HCT116 (cell line): ENCODE measurements around the gene CAMK1D. TPM values are rescaled to one million over a fixed set of nuclear protein-coding genes. Genes with fewer than 3 reads are reported as not detected.

Experiments used
- ATAC-seq: fragments of 200-7000 bp; cut with Tn5 transposase; 2 replicates; pipeline ENCODE4 v1.9.1; 2020; ENCODE audit warnings: mild to moderate bottlenecking, moderate library complexity
- BruUV-seq: library from RNA; stranded (reverse); fragments of 400-500 nt; replicated peaks from 2 replicates; lab custom pipeline; 2021; lab: Mats Ljungman, UMichigan
- CTCF ChIA-PET: fragments of 300-600 bp; sonication (Branson Sonifier 250); formaldehyde crosslinking; loops from one replicate; lab custom pipeline; 2021; ENCODE audit warnings: antibody characterized with exemption; lab: Charles Lee
- POLR2A ChIA-PET: fragments of 300-600, 350-600 bp; sonication (Branson Sonifier 250); formaldehyde crosslinking; loops from one replicate; lab custom pipeline; 2021; ENCODE audit warnings: antibody characterized with exemption; lab: Charles Lee
- RAD21 ChIA-PET, 2 experiments: fragments of 300-600 bp; sonication (Branson Sonifier 250); formaldehyde crosslinking; loops; one replicate each; lab custom pipeline; 2023; ENCODE audit warnings: low total read pairs in 2 of 2; ENCODE audit not compliant: uncharacterized antibody in 2 of 2, unreplicated experiment in 2 of 2, low non-redundant PET in 1 of 2; lab: Charles Lee
- DNase-seq: peaks from one replicate; pipeline ENCODE4 v3.0.0-alpha.2; 2010; ENCODE audit warnings: low read depth, low spot score
- H2AFZ ChIP-seq: fragments of 200-600 bp; shearing (Covaris generic), sonication (generic); 2 replicates; pipeline ENCODE4 v1.6.1; 2017; ENCODE audit warnings: low read depth, mixed run types, mixed read lengths, antibody characterized with exemption, low read length; ENCODE audit not compliant: poor library complexity, severe bottlenecking
- H3K27ac ChIP-seq: 2 replicates; pipeline ENCODE4 v1.5.1; 2012; ENCODE audit warnings: low read depth, low read length
- H3K27me3 ChIP-seq: fragments of 200-600 bp; sonication (generic); 2 replicates; pipeline ENCODE4 v1.6.1; 2016; ENCODE audit warnings: mixed run types, low read length, mixed read lengths; ENCODE audit not compliant: insufficient read depth
- H3K36me3 ChIP-seq, 2 experiments: fragments of 200-500 bp in 1 of 2; fragments of 200-600 bp in 1 of 2; sonication (Bioruptor generic) in 1 of 2; sonication (generic) in 1 of 2; 2 replicates each; pipeline versions ENCODE4 v1.5.1 to v1.6.1; 2014 to 2016; ENCODE audit warnings: low read length in 2 of 2, inconsistent platforms in 1 of 2, mixed read lengths in 1 of 2, mixed run types in 1 of 2; ENCODE audit not compliant: insufficient read depth in 2 of 2, control insufficient read depth in 1 of 2
- H3K4me1 ChIP-seq, 2 experiments: fragments of 200-600 bp in 1 of 2; sonication (generic) in 1 of 2; 2 replicates each; pipeline versions ENCODE4 v1.5.1 to v1.6.1; 2012 to 2017; ENCODE audit warnings: low read length in 2 of 2, inconsistent platforms in 1 of 2, mild to moderate bottlenecking in 1 of 2, mixed read lengths in 1 of 2, mixed run types in 1 of 2, moderate library complexity in 1 of 2; ENCODE audit not compliant: insufficient read depth in 2 of 2, control insufficient read depth in 1 of 2
- H3K4me2 ChIP-seq: fragments of 200-600 bp; sonication (generic); 2 replicates; pipeline ENCODE4 v1.6.1; 2017; ENCODE audit warnings: mixed run types, low read length, mixed read lengths
- H3K4me3 ChIP-seq, 2 experiments: fragments of 200-600 bp in 1 of 2; sonication (generic) in 1 of 2; replicated peaks in 1 of 2; 2 replicates each; pipeline ENCODE4 v1.5.1; 2011 to 2016; ENCODE audit warnings: low read length in 2 of 2, control low read depth in 1 of 2, low read depth in 1 of 2, mild to moderate bottlenecking in 1 of 2, mixed read lengths in 1 of 2, mixed run types in 1 of 2
- H3K79me2 ChIP-seq: fragments of 200-600 bp; sonication (generic); 2 replicates; pipeline ENCODE4 v1.6.1; 2017; ENCODE audit warnings: mild to moderate bottlenecking, mixed run types, low read length, moderate library complexity, mixed read lengths; ENCODE audit not compliant: insufficient read depth
- H3K9ac ChIP-seq: fragments of 200-600 bp; sonication (generic); 2 replicates; pipeline ENCODE4 v1.6.1; 2016; ENCODE audit warnings: low read length, mixed read lengths
- H3K9me2 ChIP-seq: fragments of 200-600 bp; sonication (generic), shearing (Covaris generic); 2 replicates; pipeline ENCODE4 v1.6.1; 2017; ENCODE audit warnings: mixed run types, mild to moderate bottlenecking, moderate library complexity; ENCODE audit not compliant: insufficient read depth
- H3K9me3 ChIP-seq, 2 experiments: fragments of 200-500 bp in 1 of 2; fragments of 200-600 bp in 1 of 2; sonication (Bioruptor generic) in 1 of 2; sonication (generic) in 1 of 2; 2 replicates each; pipeline ENCODE4 v1.6.1; 2014 to 2017; ENCODE audit warnings: low read length in 2 of 2, mixed read lengths in 2 of 2, inconsistent platforms in 1 of 2, low read depth in 1 of 2, mild to moderate bottlenecking in 1 of 2, mixed run types in 1 of 2, moderate library complexity in 1 of 2; ENCODE audit not compliant: control insufficient read depth in 1 of 2, insufficient read depth in 1 of 2
- H4K20me1 ChIP-seq: fragments of 200-600 bp; sonication (generic), shearing (Covaris generic); 2 replicates; pipeline ENCODE4 v1.6.1; 2017; ENCODE audit warnings: mixed run types, mild to moderate bottlenecking, moderate library complexity; ENCODE audit not compliant: insufficient read depth
- ELF1 ChIP-seq: IDR thresholded peaks from 2 replicates; pipeline ENCODE4 v1.6.1; 2012; ENCODE audit warnings: low read depth, borderline replicate concordance
- EZH2 ChIP-seq: fragments of 200-600 bp; sonication (generic); IDR thresholded peaks from 2 replicates; pipeline ENCODE4 v1.6.1; 2017; ENCODE audit warnings: antibody characterized with exemption, mixed run types
- POLR2AphosphoS5 ChIP-seq: IDR thresholded peaks from 2 replicates; pipeline ENCODE4 v1.6.1; 2011; ENCODE audit warnings: mild to moderate bottlenecking, low read depth, low read length, moderate library complexity
- SRF ChIP-seq: IDR thresholded peaks from 2 replicates; pipeline ENCODE4 v1.6.1; 2012; ENCODE audit warnings: low read depth
- intact Hi-C: fragments of 100-400 bp; cut with micrococcal nuclease; formaldehyde crosslinking; loops from 2 replicates; pipeline ENCODE4 v1.10.0; 2022
- total RNA-seq: library from RNA; stranded (reverse); gene quantifications from one replicate; pipeline ENCODE4 v1.2.1, GENCODE V29; 2021; ENCODE audit not compliant: unreplicated experiment
- TF ChIP-seq, protein P1 (sequence below), 3 experiments: fragments of 200-600 bp in 1 of 3; sonication (generic) in 1 of 3; IDR thresholded peaks in 2 of 3; conservative IDR thresholded peaks in 1 of 3; 2 replicates each; pipeline ENCODE4 v1.5.1; 2012 to 2017; ENCODE audit warnings: low read depth in 2 of 3, low read length in 2 of 3, antibody characterized with exemption in 1 of 3, borderline replicate concordance in 1 of 3, control low read depth in 1 of 3, mild to moderate bottlenecking in 1 of 3, mixed read lengths in 1 of 3, mixed run types in 1 of 3, moderate library complexity in 1 of 3; ENCODE audit not compliant: insufficient read depth in 1 of 3
- TF ChIP-seq, protein P2 (sequence below): IDR thresholded peaks from 2 replicates; pipeline ENCODE4 v1.6.1; 2012

CAMK1D gene
- total RNA-seq, 1 experiment from 2014 or later: 9.6 TPM

DNA sequence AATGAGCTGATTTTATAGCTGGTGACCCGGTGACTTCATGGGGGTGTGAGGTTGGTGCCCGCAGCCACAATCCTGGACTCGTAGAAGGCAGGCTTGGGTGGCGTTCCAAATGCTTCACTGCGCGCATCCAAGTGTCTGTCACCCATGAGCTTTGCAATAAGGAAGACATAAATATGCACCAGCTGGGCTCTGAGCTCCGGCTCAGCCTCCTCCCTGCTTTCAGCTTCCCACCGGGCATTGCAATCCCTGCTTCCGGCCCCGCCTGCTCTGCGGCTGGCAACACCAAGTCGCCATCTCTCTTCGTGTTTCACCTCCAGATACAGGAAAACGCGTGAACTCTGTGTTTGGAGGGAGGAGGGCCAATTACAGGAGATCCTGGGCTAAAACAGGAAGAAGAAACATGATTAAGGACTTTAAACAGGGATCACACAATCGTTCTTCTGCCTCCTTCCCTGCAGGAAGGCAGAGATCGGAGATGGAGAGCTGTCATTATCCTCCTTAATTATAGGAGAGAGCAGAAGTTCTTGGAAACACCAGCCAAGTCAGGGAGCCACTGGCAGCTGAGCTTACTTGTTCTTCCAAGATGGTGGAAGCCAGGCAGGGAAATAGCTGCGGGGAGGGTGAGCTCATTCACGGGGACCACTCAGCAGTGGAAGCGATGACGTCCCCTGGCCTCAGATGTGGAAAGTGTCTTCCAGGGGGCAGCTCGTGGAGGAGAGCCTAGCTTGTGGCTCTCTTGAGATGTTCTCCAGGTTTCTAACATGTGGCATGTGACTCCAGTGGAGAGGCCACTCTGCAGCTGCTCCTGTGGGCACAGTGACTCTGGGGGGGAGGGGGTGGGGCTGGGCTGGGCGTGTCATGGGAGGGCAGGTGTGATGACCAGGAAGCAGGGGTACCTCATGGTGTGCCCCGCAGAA is 134.9 kb downstream of the CAMK1D start:
- Histone ChIP-seq H3K9ac (no peak overlapping the region), H4K20me1 (no peaks in the 10 kb centered on the region), H3K79me2 (no peaks in the 10 kb centered on the region), H3K4me2 (no peak overlapping the region), H3K9me2 (no peaks in the 10 kb centered on the region), H3K9me3 (no peaks in the 10 kb centered on the region), H3K27ac (no peak overlapping the region), H3K4me3 (no peak overlapping the region), H3K36me3 (no peaks in the 10 kb centered on the region), H3K27me3 (no peaks in the 10 kb centered on the region), H2AFZ (no peak overlapping the region), H3K4me1 (peaks cover 0 to 6% of the 10 kb centered on the region in 2 experiments; a peak in 1 of 4 replicates)
- no peak for TF ChIP-seq POLR2AphosphoS5
- no peak for TF ChIP-seq ELF1
- TF ChIP-seq, protein P1, sequence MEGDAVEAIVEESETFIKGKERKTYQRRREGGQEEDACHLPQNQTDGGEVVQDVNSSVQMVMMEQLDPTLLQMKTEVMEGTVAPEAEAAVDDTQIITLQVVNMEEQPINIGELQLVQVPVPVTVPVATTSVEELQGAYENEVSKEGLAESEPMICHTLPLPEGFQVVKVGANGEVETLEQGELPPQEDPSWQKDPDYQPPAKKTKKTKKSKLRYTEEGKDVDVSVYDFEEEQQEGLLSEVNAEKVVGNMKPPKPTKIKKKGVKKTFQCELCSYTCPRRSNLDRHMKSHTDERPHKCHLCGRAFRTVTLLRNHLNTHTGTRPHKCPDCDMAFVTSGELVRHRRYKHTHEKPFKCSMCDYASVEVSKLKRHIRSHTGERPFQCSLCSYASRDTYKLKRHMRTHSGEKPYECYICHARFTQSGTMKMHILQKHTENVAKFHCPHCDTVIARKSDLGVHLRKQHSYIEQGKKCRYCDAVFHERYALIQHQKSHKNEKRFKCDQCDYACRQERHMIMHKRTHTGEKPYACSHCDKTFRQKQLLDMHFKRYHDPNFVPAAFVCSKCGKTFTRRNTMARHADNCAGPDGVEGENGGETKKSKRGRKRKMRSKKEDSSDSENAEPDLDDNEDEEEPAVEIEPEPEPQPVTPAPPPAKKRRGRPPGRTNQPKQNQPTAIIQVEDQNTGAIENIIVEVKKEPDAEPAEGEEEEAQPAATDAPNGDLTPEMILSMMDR (IDR thresholded peaks at IDR 0.05 in 2 of 3, conservative IDR thresholded peaks at IDR 0.05 in 1 of 3; ENCODE audit: borderline replicate concordance in 1 of 3, insufficient read depth in 1 of 3, low read depth in 2 of 3, low read length in 2 of 3): no peak
- no peak for TF ChIP-seq EZH2
- TF ChIP-seq, protein P2, sequence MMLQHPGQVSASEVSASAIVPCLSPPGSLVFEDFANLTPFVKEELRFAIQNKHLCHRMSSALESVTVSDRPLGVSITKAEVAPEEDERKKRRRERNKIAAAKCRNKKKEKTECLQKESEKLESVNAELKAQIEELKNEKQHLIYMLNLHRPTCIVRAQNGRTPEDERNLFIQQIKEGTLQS: no peak
- no peak for TF ChIP-seq SRF
- DNase-seq (no peak), ATAC-seq (no peak)
- ChIA-PET RAD21 (no interaction called here), POLR2A (no interaction called here), CTCF (interaction anchor here (2.6 kb wide), 1 partner anchor 220 kb away, joined by 6 read pairs; no protein-coding TSS in a partner anchor)
- intact Hi-C loops: no loop called here
- BruUV-seq: no TSS peak
